Measurements from ENCODE around the gene TMCC2. TPM values are rescaled to one million over a fixed set of nuclear protein-coding genes. Genes with fewer than 3 reads are reported as not detected.

Gene TMCC2
- total and polyA plus RNA-seq, 7 donors = 0.66 to 21.4 (median 6.5) TPM

DNA sequence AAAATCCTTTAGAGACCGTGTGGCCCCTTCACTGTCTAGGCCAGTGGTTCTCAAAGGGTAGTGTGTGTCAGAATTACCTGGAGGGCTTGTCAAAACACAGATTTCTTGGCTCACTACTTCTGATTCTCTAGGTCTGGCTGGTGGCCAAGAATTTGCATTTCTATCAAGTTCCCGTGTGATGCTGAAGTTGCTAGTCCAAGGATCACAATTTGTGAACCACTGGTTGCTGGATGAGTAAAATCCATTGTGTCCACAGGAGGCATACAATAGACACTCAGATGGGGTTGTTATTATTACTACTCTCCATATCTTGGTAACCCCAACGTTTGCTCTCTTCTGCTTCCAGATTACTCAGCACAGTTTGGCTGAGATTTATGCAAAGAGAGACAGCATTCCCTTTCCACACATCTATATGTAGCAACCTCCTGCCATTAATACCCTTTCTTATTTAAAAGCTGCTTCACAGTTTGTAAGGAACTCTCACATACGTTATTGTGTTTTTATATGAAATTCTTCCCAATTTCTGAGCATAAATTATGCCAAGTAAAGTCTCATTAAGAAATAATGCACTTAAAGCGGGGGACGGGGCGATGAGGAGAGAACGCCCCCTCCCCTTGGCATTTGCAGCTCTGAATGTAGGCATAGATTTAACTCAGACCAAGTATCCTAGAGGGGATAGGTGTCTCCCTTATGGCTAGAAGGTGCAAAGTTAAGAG lies 720 bp upstream of the TMCC2 start:
- H3K4me1 ChIP-seq = peaks cover 17% of the 10 kb centered on the region
- TF ChIP-seq, protein P1, sequence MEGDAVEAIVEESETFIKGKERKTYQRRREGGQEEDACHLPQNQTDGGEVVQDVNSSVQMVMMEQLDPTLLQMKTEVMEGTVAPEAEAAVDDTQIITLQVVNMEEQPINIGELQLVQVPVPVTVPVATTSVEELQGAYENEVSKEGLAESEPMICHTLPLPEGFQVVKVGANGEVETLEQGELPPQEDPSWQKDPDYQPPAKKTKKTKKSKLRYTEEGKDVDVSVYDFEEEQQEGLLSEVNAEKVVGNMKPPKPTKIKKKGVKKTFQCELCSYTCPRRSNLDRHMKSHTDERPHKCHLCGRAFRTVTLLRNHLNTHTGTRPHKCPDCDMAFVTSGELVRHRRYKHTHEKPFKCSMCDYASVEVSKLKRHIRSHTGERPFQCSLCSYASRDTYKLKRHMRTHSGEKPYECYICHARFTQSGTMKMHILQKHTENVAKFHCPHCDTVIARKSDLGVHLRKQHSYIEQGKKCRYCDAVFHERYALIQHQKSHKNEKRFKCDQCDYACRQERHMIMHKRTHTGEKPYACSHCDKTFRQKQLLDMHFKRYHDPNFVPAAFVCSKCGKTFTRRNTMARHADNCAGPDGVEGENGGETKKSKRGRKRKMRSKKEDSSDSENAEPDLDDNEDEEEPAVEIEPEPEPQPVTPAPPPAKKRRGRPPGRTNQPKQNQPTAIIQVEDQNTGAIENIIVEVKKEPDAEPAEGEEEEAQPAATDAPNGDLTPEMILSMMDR (IDR thresholded peaks at IDR 0.05) = no peak
- H3K9me3 ChIP-seq = no peaks in the 10 kb centered on the region
- H3K27ac ChIP-seq = peak overlapping the region; percentile 42
- H3K36me3 ChIP-seq (ENCODE audit: insufficient read depth in 1 of 2, low read depth in 1 of 2) = no peaks in the 10 kb centered on the region
- WGBS, 3 donors = 21 to 34% (median 22%) methylated on average over 8 of the region's 8 CpGs
- intact Hi-C loops (cut with DNase I) = no loop called here
- ATAC-seq = no peak
- peak overlapping the region; percentile 74 for H3K4me3 ChIP-seq
- DNase-seq = no peak
- no peaks in the 10 kb centered on the region for H3K27me3 ChIP-seq (ENCODE audit: insufficient read depth in 3 of 3, low read length in 2 of 3)

DNA sequence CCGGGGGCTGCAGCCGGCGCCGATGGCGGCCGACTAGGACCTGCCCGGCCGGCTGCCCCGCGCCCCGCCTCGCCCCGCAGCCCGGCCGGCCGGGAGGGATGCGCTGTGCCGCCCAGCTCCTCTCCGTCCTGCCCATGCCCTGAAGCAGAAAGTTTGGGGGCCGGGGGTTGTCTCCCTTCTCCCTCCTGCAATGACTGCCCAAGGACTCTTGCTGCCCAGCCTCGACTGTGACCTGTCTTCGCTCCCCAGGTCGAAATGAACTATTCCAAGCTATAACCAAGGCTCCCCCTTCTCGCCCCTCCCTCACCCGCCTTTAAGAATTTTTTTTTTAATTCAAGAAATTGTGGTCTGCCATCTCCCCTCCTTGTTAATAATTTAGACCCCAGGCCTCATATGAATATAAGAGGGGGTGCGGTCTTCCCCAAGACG lies 361 bp downstream of the TMCC2 start:
- no peaks in the 10 kb centered on the region for H3K36me3 ChIP-seq (ENCODE audit: insufficient read depth in 1 of 2, low read depth in 1 of 2)
- peaks cover 24% of the 10 kb centered on the region for H3K4me1 ChIP-seq
- TF ChIP-seq, protein P1 (IDR thresholded peaks at IDR 0.05) = no peak
- peak overlapping the region; percentile 74 for H3K4me3 ChIP-seq
- H3K27ac ChIP-seq = peak overlapping the region; percentile 51
- ATAC-seq = peak in 3 of 4 donors; percentile 6 to 32 (median 9)
- WGBS, 3 donors = 0 to 1% (median 1%) methylated on average over 12 to 27 of the region's 27 CpGs
- DNase-seq = peak in 1 of 2 donors; percentile 63
- no peaks in the 10 kb centered on the region for H3K9me3 ChIP-seq
- H3K27me3 ChIP-seq (ENCODE audit: insufficient read depth in 3 of 3, low read length in 2 of 3) = no peaks in the 10 kb centered on the region
- intact Hi-C loops (cut with DNase I) = no loop called here

DNA sequence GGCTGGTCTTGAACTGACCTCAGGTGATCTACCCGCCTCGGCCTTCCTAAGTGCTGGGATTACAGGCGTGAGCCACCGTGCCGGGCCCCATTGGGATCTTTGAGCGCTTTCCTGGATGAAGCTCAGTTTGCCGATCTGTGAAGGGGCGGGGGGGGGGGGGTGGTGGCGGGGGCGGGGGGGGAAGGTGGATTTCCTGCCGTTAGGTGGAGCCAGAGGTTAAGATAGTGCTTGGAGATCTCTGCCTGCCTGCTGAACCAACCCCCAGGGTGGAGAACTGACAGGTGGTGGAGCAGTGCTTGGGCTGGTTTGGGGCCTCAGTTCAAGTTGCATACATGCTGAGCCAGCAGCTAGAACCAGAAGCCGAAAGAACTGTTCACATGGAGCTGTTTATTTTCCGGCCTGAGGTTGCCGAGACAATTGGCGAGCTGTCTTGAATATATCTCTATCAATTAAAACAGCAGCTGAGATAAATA lies 1.7 kb downstream of the TMCC2 start:
- peak overlapping the region; percentile 74 for H3K4me3 ChIP-seq
- intact Hi-C loops (cut with DNase I) = loop anchor here in 1 of 2 donors (1.0 kb wide), 1 partner anchor 27 kb away; no protein-coding TSS in a partner anchor
- peaks cover 33% of the 10 kb centered on the region for H3K4me1 ChIP-seq
- peak; percentile 61 to 84 for DNase-seq
- H3K27me3 ChIP-seq (ENCODE audit: insufficient read depth in 3 of 3, low read length in 2 of 3) = no peaks in the 10 kb centered on the region
- H3K9me3 ChIP-seq = no peaks in the 10 kb centered on the region
- no peaks in the 10 kb centered on the region for H3K36me3 ChIP-seq (ENCODE audit: insufficient read depth in 1 of 2, low read depth in 1 of 2)
- 1 to 5% (median 1%) methylated on average over 10 to 15 of the region's 15 CpGs for WGBS, 3 donors
- TF ChIP-seq, protein P1 (IDR thresholded peaks at IDR 0.05) = peak; percentile 28
- ATAC-seq = peak; percentile 90 to 94 (median 92)
- peak overlapping the region; percentile 81 for H3K27ac ChIP-seq

DNA sequence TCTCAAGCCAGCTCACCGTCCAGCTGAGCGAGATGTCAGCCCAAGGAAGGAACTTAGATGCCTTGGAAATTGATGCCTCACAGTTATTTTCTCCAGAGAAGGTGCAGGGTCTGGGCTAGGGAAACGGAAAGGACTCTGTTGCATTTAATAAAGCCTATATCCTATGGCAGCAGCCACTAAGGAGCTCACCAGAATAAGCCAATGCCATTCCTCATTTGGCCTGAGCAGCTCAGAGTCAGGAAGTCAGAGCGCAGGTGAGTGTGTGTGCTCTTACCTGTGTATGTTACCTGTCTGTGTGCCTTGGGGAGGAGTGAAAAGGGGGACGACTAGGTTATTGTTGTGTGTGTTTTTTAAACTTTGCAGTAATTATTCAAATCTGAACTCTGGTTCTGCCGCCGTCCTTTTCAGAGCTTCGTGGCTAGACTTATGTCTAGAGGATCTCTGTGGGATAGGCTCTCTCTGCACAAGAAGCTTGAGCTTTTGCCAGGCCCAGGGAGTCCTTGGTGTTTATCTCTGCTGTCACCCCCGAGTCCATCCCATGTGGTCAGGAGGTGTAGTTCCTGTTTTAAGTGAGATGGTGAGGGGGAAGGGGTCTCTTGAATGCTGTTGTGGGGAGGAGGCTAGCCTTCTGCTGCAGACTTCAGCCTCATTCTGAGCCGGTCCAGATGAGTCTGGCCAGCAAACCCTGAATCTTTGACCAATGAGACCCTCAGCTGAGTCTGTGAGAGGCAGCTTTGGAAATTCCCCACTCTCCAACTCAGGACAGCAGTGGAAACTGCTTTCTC lies 2.4 kb downstream of the TMCC2 start:
- H3K36me3 ChIP-seq (ENCODE audit: insufficient read depth in 1 of 2, low read depth in 1 of 2) = no peaks in the 10 kb centered on the region
- H3K9me3 ChIP-seq = no peaks in the 10 kb centered on the region
- WGBS, 3 donors = 16 to 26% (median 20%) methylated on average over 10 of the region's 10 CpGs
- peaks cover 40% of the 10 kb centered on the region for H3K4me1 ChIP-seq
- DNase-seq = no peak
- peak overlapping the region; percentile 81 for H3K27ac ChIP-seq
- H3K27me3 ChIP-seq (ENCODE audit: insufficient read depth in 3 of 3, low read length in 2 of 3) = no peaks in the 10 kb centered on the region
- ATAC-seq = peak in 3 of 4 donors; percentile 29 to 35 (median 32)
- intact Hi-C loops (cut with DNase I) = loop anchor here in 1 of 2 donors (1.0 kb wide), 1 partner anchor 26 kb away; no protein-coding TSS in a partner anchor
- TF ChIP-seq, protein P1 (IDR thresholded peaks at IDR 0.05) = no peak
- H3K4me3 ChIP-seq = peak overlapping the region; percentile 74
